ENCODE results near the gene CLASP1. TPM values are rescaled to one million over a fixed set of nuclear protein-coding genes. Genes with fewer than 3 reads are reported as not detected.

The CLASP1 gene
- total and polyA plus RNA-seq, 2 experiments from 2014 or later: 16.6 to 56.3 TPM

- Mint-ChIP-seq H3K27ac (no peak overlapping the region), H3K27me3 (ENCODE audit: insufficient read depth, low read depth, poor library complexity) (peaks cover 4% of the 10 kb centered on the region), H3K9me3 (peaks cover 4% of the 10 kb centered on the region; the same call in 1 of the 3 replicates), H3K4me3 (no peak overlapping the region), H3K36me3 (ENCODE audit: low read depth) (no peaks in the 10 kb centered on the region), H3K4me1 (no peaks in the 10 kb centered on the region)
- no peak overlapping the region for H3K4me2 ChIP-seq
- H2AFZ ChIP-seq: no peak overlapping the region
- ATAC-seq (no peak), DNase-seq (ENCODE audit: low spot score) (no peak)
- no peaks in the 10 kb centered on the region for H3K36me3 ChIP-seq (ENCODE audit: insufficient read depth)
- H3K79me2 ChIP-seq (replicated peaks; ENCODE audit: insufficient read depth): no peaks in the 10 kb centered on the region
- H3K9me2 ChIP-seq (ENCODE audit: insufficient read depth): no peaks in the 10 kb centered on the region
- no peaks in the 10 kb centered on the region for H4K20me1 ChIP-seq (replicated peaks; ENCODE audit: insufficient read depth)
- H3K27me3 ChIP-seq (ENCODE audit: insufficient read depth): no peaks in the 10 kb centered on the region
- H3K4me1 ChIP-seq (ENCODE audit: insufficient read depth): no peaks in the 10 kb centered on the region
- no peak overlapping the region for H3K27ac ChIP-seq (ENCODE audit: low read depth)
- H3K4me3 ChIP-seq: no peak overlapping the region
- TF ChIP-seq NANOG (IDR thresholded peaks at IDR 0.05; ENCODE audit: borderline replicate concordance) (no peak), STAT1 (IDR thresholded peaks at IDR 0.05; ENCODE audit: unreplicated experiment) (no peak), CREB1 (CRISPR knock-in tag; IDR thresholded peaks at IDR 0.05; ENCODE audit: low read depth) (no peak), ZNF114 (CRISPR knock-in tag; IDR thresholded peaks at IDR 0.05) (no peak), POLR2AphosphoS5 (IDR thresholded peaks at IDR 0.05; ENCODE audit: low read depth) (no peak), CTCF (conservative IDR thresholded peaks at IDR 0.05; ENCODE audit: low read depth in 2 of 2) (no peak), EZH2phosphoT487 (IDR thresholded peaks at IDR 0.05; ENCODE audit: unreplicated experiment) (no peak)
- TF ChIP-seq, protein P1, sequence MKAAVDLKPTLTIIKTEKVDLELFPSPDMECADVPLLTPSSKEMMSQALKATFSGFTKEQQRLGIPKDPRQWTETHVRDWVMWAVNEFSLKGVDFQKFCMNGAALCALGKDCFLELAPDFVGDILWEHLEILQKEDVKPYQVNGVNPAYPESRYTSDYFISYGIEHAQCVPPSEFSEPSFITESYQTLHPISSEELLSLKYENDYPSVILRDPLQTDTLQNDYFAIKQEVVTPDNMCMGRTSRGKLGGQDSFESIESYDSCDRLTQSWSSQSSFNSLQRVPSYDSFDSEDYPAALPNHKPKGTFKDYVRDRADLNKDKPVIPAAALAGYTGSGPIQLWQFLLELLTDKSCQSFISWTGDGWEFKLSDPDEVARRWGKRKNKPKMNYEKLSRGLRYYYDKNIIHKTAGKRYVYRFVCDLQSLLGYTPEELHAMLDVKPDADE (IDR thresholded peaks at IDR 0.05): no peak
- no peaks in the 10 kb centered on the region for H3F3A ChIP-seq (replicated peaks; ENCODE audit: low read depth)
Measured at GRCh38 chr2:121324601-121325000, 324.7 kb downstream of the CLASP1 start.

GRCh38 chr2:121321476-121321875 lies 327.8 kb downstream of the CLASP1 start:
- H3K79me2 ChIP-seq (replicated peaks; ENCODE audit: insufficient read depth): no peaks in the 10 kb centered on the region
- Mint-ChIP-seq H3K27me3 (ENCODE audit: insufficient read depth, low read depth, poor library complexity) (peaks cover 5% of the 10 kb centered on the region), H3K4me3 (no peak overlapping the region), H3K36me3 (ENCODE audit: low read depth) (no peaks in the 10 kb centered on the region), H3K4me1 (no peaks in the 10 kb centered on the region), H3K27ac (no peak overlapping the region), H3K9me3 (peaks cover 4% of the 10 kb centered on the region; the same call in 1 of the 3 replicates)
- H4K20me1 ChIP-seq (replicated peaks; ENCODE audit: insufficient read depth): no peaks in the 10 kb centered on the region
- H3K36me3 ChIP-seq (ENCODE audit: insufficient read depth): no peaks in the 10 kb centered on the region
- H3K4me3 ChIP-seq: no peak overlapping the region
- H3K27ac ChIP-seq (ENCODE audit: low read depth): no peak overlapping the region
- no peaks in the 10 kb centered on the region for H3F3A ChIP-seq (replicated peaks; ENCODE audit: low read depth)
- no peak overlapping the region for H3K4me2 ChIP-seq
- no peaks in the 10 kb centered on the region for H3K4me1 ChIP-seq (ENCODE audit: insufficient read depth)
- H3K9me2 ChIP-seq (ENCODE audit: insufficient read depth): no peaks in the 10 kb centered on the region
- H3K27me3 ChIP-seq (ENCODE audit: insufficient read depth): no peaks in the 10 kb centered on the region
- DNase-seq (ENCODE audit: low spot score) (no peak), ATAC-seq (no peak)
- H2AFZ ChIP-seq: no peak overlapping the region
- TF ChIP-seq, protein P1 (IDR thresholded peaks at IDR 0.05): no peak
- no peak for TF ChIP-seq REST (IDR thresholded peaks at IDR 0.05; ENCODE audit: unreplicated experiment)
- TF ChIP-seq NANOG (IDR thresholded peaks at IDR 0.05; ENCODE audit: borderline replicate concordance): no peak
- no peak for TF ChIP-seq CTCF (conservative IDR thresholded peaks at IDR 0.05; ENCODE audit: low read depth in 2 of 2)
- no peak for TF ChIP-seq POLR2AphosphoS5 (IDR thresholded peaks at IDR 0.05; ENCODE audit: low read depth)
- TF ChIP-seq ZNF331 (CRISPR knock-in tag; IDR thresholded peaks at IDR 0.05; ENCODE audit: low read depth): no peak
